Panc1 (cell line): ENCODE results near the gene USP3. TPM values are rescaled to one million over a fixed set of nuclear protein-coding genes. Genes with fewer than 3 reads are reported as not detected.

Experiments
- ATAC-seq: fragments of 200-7000 bp; cut with Tn5 transposase; 2 replicates; pipeline ENCODE4 v1.9.1; 2020; ENCODE audit warnings: mild to moderate bottlenecking, moderate library complexity
- BruUV-seq: library from RNA; stranded (reverse); fragments of 400-500 nt; replicated peaks from 2 replicates; lab custom pipeline; 2021; lab: Mats Ljungman, UMichigan
- CTCF ChIA-PET: fragments of 300-600 bp; sonication (Branson Sonifier 250); formaldehyde crosslinking; loops from one replicate; lab custom pipeline; 2022; ENCODE audit warnings: antibody characterized with exemption; lab: Charles Lee
- POLR2A ChIA-PET: fragments of 300-600 bp; sonication (Branson Sonifier 250); formaldehyde crosslinking; loops from one replicate; lab custom pipeline; 2022; ENCODE audit warnings: antibody characterized with exemption; lab: Charles Lee
- DNase-seq: peaks from one replicate; pipeline ENCODE4 v3.0.0-alpha.2; 2010; ENCODE audit warnings: low read depth, low spot score
- H3K27ac ChIP-seq: 2 replicates; pipeline ENCODE4 v1.5.1; 2011; ENCODE audit warnings: mild to moderate bottlenecking, low read length, inconsistent platforms
- H3K27me3 ChIP-seq: fragments of 200-500 bp; sonication (Bioruptor generic); 2 replicates; pipeline ENCODE4 v1.6.0; 2014; ENCODE audit warnings: low read length, inconsistent platforms; ENCODE audit not compliant: control insufficient read depth, insufficient read depth
- H3K36me3 ChIP-seq: fragments of 200-500 bp; sonication (Bioruptor generic); 2 replicates; pipeline ENCODE4 v1.5.1; 2014; ENCODE audit warnings: inconsistent platforms, mild to moderate bottlenecking, low read length, moderate library complexity; ENCODE audit not compliant: control insufficient read depth, insufficient read depth
- H3K4me1 ChIP-seq: 2 replicates; pipeline ENCODE4 v1.5.1; 2011; ENCODE audit warnings: inconsistent platforms, mild to moderate bottlenecking, low read length, moderate library complexity; ENCODE audit not compliant: control insufficient read depth, insufficient read depth
- H3K4me3 ChIP-seq, 2 experiments: 2 replicates each; pipeline ENCODE4 v1.5.1; 2011 to 2012; ENCODE audit warnings: low read depth in 2 of 2, low read length in 2 of 2, mild to moderate bottlenecking in 2 of 2, inconsistent platforms in 1 of 2, moderate library complexity in 1 of 2
- H3K9me3 ChIP-seq: fragments of 200-500 bp; sonication (Bioruptor generic); 2 replicates; pipeline ENCODE4 v1.5.1; 2014; ENCODE audit warnings: low read depth, mild to moderate bottlenecking, inconsistent platforms, low read length, moderate library complexity; ENCODE audit not compliant: control insufficient read depth, insufficient read depth
- POLR2AphosphoS5 ChIP-seq: IDR thresholded peaks from 2 replicates; pipeline ENCODE4 v1.6.1; 2012; ENCODE audit warnings: mild to moderate bottlenecking, low read depth, low read length, moderate library complexity
- SIN3A ChIP-seq: IDR thresholded peaks from 2 replicates; pipeline ENCODE4 v1.6.1; 2012; ENCODE audit warnings: low read depth, mild to moderate bottlenecking, low read length, moderate library complexity, borderline replicate concordance; ENCODE audit not compliant: insufficient read depth
- TCF7L2 ChIP-seq: IDR thresholded peaks from 2 replicates; pipeline ENCODE4 v1.6.1; 2011; ENCODE audit warnings: mild to moderate bottlenecking, low read depth, low read length, inconsistent platforms
- in situ Hi-C: cut with HindIII; loops from 2 replicates; pipeline ENCODE4 v1.10.0; 2016; ENCODE audit warnings: low sequenced_read_pairs, low pct_unique_long_range_greater_than_20kb
- intact Hi-C: fragments of 100-400 bp; cut with micrococcal nuclease; formaldehyde crosslinking; loops from one replicate; pipeline ENCODE4 v1.10.0; 2022; ENCODE audit not compliant: unreplicated experiment
- total RNA-seq: library from RNA; stranded (reverse); gene quantifications from one replicate; pipeline ENCODE4 v1.2.1, GENCODE V29; 2021; ENCODE audit not compliant: unreplicated experiment
- TF ChIP-seq, protein P1 (sequence below): fragments of 450-650 bp; IDR thresholded peaks from 2 replicates; pipeline ENCODE4 v1.5.1; 2017; ENCODE audit warnings: mild to moderate bottlenecking
- TF ChIP-seq, protein P2 (sequence below), 2 experiments: IDR thresholded peaks; 2 replicates each; pipeline ENCODE4 v1.6.1; 2011 to 2012; ENCODE audit warnings: low read depth in 2 of 2, control low read depth in 1 of 2, low read length in 1 of 2, mild to moderate bottlenecking in 1 of 2, moderate library complexity in 1 of 2; ENCODE audit not compliant: insufficient read depth in 1 of 2

The USP3 gene
- total RNA-seq, 1 experiment from 2014 or later: 51.4 TPM

DNA sequence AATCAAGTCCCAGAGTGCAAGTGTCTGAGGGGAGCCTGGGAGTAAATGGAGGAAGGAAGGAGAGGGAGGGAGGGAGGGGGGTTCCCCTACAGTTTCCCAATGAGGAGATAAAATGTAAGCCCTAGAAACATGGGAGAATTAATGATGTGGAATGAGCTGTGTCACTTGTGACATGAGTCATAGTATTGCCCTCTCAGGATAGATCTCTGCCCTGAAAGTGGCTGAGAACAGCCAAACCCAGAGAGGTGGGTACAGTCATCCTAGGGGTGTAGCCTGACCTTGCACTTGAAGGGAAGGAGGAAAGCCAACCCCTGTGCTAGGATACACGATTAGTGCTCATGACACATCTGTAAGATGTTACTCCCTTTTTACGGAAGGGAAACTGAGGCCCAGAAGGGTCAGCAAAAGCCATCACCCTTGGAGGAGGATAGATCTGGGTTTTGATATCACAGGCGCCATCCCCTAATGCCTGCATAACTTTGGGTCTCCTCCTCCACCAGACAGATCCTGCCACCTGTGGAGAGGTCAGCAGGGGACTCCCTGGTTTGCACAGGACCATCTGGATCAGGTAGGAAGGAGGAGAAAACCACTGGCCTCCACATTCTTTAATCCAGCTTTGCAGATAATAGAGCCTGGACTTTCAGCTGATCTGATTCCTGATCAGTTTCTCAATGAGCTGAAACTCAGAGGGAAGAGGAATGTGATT is 23.1 kb upstream of the USP3 start:
- no peak overlapping the region for H3K4me3 ChIP-seq
- H3K36me3 ChIP-seq: no peaks in the 10 kb centered on the region
- in situ Hi-C loops: no loop called here
- TF ChIP-seq, protein P1, sequence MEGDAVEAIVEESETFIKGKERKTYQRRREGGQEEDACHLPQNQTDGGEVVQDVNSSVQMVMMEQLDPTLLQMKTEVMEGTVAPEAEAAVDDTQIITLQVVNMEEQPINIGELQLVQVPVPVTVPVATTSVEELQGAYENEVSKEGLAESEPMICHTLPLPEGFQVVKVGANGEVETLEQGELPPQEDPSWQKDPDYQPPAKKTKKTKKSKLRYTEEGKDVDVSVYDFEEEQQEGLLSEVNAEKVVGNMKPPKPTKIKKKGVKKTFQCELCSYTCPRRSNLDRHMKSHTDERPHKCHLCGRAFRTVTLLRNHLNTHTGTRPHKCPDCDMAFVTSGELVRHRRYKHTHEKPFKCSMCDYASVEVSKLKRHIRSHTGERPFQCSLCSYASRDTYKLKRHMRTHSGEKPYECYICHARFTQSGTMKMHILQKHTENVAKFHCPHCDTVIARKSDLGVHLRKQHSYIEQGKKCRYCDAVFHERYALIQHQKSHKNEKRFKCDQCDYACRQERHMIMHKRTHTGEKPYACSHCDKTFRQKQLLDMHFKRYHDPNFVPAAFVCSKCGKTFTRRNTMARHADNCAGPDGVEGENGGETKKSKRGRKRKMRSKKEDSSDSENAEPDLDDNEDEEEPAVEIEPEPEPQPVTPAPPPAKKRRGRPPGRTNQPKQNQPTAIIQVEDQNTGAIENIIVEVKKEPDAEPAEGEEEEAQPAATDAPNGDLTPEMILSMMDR: no peak
- TF ChIP-seq SIN3A: no peak
- TF ChIP-seq, protein P2, sequence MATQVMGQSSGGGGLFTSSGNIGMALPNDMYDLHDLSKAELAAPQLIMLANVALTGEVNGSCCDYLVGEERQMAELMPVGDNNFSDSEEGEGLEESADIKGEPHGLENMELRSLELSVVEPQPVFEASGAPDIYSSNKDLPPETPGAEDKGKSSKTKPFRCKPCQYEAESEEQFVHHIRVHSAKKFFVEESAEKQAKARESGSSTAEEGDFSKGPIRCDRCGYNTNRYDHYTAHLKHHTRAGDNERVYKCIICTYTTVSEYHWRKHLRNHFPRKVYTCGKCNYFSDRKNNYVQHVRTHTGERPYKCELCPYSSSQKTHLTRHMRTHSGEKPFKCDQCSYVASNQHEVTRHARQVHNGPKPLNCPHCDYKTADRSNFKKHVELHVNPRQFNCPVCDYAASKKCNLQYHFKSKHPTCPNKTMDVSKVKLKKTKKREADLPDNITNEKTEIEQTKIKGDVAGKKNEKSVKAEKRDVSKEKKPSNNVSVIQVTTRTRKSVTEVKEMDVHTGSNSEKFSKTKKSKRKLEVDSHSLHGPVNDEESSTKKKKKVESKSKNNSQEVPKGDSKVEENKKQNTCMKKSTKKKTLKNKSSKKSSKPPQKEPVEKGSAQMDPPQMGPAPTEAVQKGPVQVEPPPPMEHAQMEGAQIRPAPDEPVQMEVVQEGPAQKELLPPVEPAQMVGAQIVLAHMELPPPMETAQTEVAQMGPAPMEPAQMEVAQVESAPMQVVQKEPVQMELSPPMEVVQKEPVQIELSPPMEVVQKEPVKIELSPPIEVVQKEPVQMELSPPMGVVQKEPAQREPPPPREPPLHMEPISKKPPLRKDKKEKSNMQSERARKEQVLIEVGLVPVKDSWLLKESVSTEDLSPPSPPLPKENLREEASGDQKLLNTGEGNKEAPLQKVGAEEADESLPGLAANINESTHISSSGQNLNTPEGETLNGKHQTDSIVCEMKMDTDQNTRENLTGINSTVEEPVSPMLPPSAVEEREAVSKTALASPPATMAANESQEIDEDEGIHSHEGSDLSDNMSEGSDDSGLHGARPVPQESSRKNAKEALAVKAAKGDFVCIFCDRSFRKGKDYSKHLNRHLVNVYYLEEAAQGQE (IDR thresholded peaks at IDR 0.05; ENCODE audit: insufficient read depth in 1 of 2, low read depth in 2 of 2, low read length in 1 of 2): no peak
- TF ChIP-seq POLR2AphosphoS5: no peak
- TF ChIP-seq TCF7L2: no peak
- BruUV-seq: no TSS peak
- intact Hi-C loops: no loop called here
- ChIA-PET POLR2A (no interaction called here), CTCF (interaction anchor here (0.7 kb wide), 1 partner anchor 23 kb away, joined by 3 read pairs; no protein-coding TSS in a partner anchor)
- peaks cover 9% of the 10 kb centered on the region; the same call in 1 of the 2 replicates for H3K4me1 ChIP-seq
- no peaks in the 10 kb centered on the region for H3K9me3 ChIP-seq
- ATAC-seq (no peak), DNase-seq (no peak)
- no peaks in the 10 kb centered on the region for H3K27me3 ChIP-seq
- H3K27ac ChIP-seq: no peak overlapping the region

DNA sequence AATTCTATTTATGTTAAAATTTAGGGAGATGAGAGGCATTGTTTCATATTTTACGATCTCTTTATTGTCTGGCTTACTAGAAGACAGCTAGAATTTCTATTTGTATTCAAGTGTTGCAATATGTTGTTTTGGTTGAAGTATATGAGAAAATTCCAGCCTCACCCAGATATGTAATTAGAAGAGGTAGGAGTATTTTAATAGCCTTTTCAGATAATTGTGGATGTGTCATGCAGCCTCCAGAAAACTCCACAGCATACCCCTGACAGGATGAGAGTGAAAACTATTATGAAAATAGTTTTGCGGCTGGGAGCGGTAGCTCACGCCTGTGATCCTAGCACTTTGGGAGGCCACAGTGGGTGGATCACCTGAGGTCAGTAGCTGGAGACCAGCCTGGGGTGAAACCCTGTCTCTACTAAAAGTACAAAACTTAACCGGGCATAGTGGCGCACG is 21.5 kb upstream of the USP3 start:
- DNase-seq (no peak), ATAC-seq (no peak)
- BruUV-seq: no TSS peak
- POLR2A ChIA-PET: interaction anchor here (0.6 kb wide), 1 partner anchor 21 kb away, joined by 4 read pairs; no protein-coding TSS in a partner anchor
- CTCF ChIA-PET: interaction anchor here (0.7 kb wide), 1 partner anchor 670 kb away, joined by 4 read pairs; no protein-coding TSS in a partner anchor
- H3K27me3 ChIP-seq: no peaks in the 10 kb centered on the region
- TF ChIP-seq, protein P1: no peak
- TF ChIP-seq, protein P2 (IDR thresholded peaks at IDR 0.05; ENCODE audit: insufficient read depth in 1 of 2, low read depth in 2 of 2, low read length in 1 of 2): no peak
- TF ChIP-seq POLR2AphosphoS5 (no peak), SIN3A (no peak), TCF7L2 (no peak)
- H3K4me3 ChIP-seq: no peak overlapping the region
- H3K4me1 ChIP-seq: peaks cover 17% of the 10 kb centered on the region
- H3K9me3 ChIP-seq: no peaks in the 10 kb centered on the region
- no peaks in the 10 kb centered on the region for H3K36me3 ChIP-seq
- intact Hi-C loops: no loop called here
- H3K27ac ChIP-seq: no peak overlapping the region
- in situ Hi-C loops: no loop called here
